BJ (cell line): Measurements from ENCODE around the gene PPP1R8. TPM values are rescaled to one million over a fixed set of nuclear protein-coding genes. Genes with fewer than 3 reads are reported as not detected.
"Not testable (repeated sequence)": the region's sequence is repeated elsewhere in the genome, so short reads cannot be mapped to it uniquely, and the experiment has no call there.

Experiments
- CTCF ChIA-PET: fragments of 350-600 bp; formaldehyde crosslinking; extraction: SDS; loops from one replicate; lab custom pipeline; 2021; ENCODE audit warnings: antibody characterized with exemption, inconsistent platforms; lab: Yijun Ruan, JAX
- POLR2A ChIA-PET: fragments of 300-600 bp; sonication (Branson Sonifier 250); formaldehyde crosslinking; extraction: SDS; loops from one replicate; lab custom pipeline; 2021; ENCODE audit warnings: antibody characterized with exemption; lab: Charles Lee
- DNase-seq: peaks from one replicate; pipeline ENCODE4 v3.0.0-alpha.2; 2011; ENCODE audit warnings: low read depth
- H3K27me3 ChIP-seq: 2 replicates; pipeline ENCODE4 v1.6.0; 2011; ENCODE audit warnings: low read length; ENCODE audit not compliant: control insufficient read depth, insufficient read depth
- H3K36me3 ChIP-seq: 2 replicates; pipeline ENCODE4 v1.5.1; 2011; ENCODE audit warnings: low read length; ENCODE audit not compliant: control insufficient read depth, insufficient read depth
- H3K4me3 ChIP-seq: 2 replicates; pipeline ENCODE4 v1.5.1; 2011; ENCODE audit warnings: low read depth, mild to moderate bottlenecking, control low read depth, low read length
- polyA plus RNA-seq: library from polyadenylated mRNA; depleted of rRNA; stranded (reverse); fragments of >200 nt; gene quantifications from 2 replicates; pipeline ENCODE4 v1.2.3, GENCODE V29; 2011
- TF ChIP-seq, protein P1 (sequence below): IDR thresholded peaks from 2 replicates; pipeline ENCODE4 v1.5.1; 2011; ENCODE audit warnings: low read depth, mild to moderate bottlenecking, control low read depth, inconsistent platforms, low read length, moderate library complexity; ENCODE audit not compliant: insufficient read depth

PPP1R8 gene
- polyA plus RNA-seq, 1 experiment, result 54.7 TPM

DNA sequence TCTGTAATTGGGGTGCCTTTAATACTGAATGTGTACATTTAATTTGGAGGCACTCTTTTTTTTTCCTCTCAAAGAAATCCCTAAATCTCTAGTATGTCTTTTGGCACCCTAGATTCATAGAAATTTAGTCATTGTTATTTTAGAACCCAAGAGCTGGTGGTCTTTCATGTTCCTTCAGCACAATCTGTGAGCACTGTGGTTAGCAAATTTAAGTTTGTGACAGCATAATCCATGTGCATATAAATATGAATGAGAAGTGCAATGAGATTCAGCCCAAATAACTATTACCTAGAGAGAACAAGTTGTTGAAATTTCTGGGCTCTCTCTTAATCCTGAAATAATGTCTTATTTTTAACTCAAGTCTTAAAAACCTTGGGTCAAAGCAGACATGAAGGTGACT lies 4.5 kb downstream of the PPP1R8 start:
- CTCF ChIA-PET, result interaction anchor here (0.7 to 1.4 kb wide), 2 partner anchors 142 to 166 kb away, joined by 3 read pairs; no protein-coding TSS in a partner anchor
- H3K4me3 ChIP-seq, result no peak overlapping the region
- H3K36me3 ChIP-seq, result peaks cover 3% of the 10 kb centered on the region
- DNase-seq, result no peak
- TF ChIP-seq, protein P1, sequence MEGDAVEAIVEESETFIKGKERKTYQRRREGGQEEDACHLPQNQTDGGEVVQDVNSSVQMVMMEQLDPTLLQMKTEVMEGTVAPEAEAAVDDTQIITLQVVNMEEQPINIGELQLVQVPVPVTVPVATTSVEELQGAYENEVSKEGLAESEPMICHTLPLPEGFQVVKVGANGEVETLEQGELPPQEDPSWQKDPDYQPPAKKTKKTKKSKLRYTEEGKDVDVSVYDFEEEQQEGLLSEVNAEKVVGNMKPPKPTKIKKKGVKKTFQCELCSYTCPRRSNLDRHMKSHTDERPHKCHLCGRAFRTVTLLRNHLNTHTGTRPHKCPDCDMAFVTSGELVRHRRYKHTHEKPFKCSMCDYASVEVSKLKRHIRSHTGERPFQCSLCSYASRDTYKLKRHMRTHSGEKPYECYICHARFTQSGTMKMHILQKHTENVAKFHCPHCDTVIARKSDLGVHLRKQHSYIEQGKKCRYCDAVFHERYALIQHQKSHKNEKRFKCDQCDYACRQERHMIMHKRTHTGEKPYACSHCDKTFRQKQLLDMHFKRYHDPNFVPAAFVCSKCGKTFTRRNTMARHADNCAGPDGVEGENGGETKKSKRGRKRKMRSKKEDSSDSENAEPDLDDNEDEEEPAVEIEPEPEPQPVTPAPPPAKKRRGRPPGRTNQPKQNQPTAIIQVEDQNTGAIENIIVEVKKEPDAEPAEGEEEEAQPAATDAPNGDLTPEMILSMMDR, result no peak
- H3K27me3 ChIP-seq, result no peaks in the 10 kb centered on the region
- POLR2A ChIA-PET, result no interaction called here

DNA sequence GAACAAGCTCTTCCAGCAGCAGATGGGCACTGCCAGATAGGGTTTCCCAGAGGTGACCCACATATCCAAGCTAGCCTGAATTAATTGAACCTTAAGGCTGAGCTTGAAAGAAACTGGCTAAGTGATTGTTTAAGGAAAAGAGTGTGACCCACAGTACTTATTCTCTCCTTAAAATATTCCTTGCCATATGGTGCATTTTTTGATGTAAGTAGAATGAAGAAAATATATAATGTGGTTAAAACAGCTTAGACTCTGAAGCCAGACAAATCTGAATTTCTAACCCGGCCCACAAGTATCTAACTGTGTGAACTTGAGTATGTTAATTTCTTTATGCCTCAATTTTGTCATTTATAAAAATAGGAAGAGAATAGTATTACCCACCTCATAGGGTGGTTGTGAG lies 4.9 kb downstream of the PPP1R8 start:
- no peak for DNase-seq
- ChIA-PET CTCF (interaction anchor here (0.7 to 1.4 kb wide), 3 partner anchors 96 to 166 kb away, joined by 3 read pairs; no protein-coding TSS in a partner anchor), POLR2A (no interaction called here)
- H3K27me3 ChIP-seq, result no peaks in the 10 kb centered on the region
- TF ChIP-seq, protein P1, result no peak
- H3K4me3 ChIP-seq, result no peak overlapping the region
- peaks cover 4% of the 10 kb centered on the region for H3K36me3 ChIP-seq

DNA sequence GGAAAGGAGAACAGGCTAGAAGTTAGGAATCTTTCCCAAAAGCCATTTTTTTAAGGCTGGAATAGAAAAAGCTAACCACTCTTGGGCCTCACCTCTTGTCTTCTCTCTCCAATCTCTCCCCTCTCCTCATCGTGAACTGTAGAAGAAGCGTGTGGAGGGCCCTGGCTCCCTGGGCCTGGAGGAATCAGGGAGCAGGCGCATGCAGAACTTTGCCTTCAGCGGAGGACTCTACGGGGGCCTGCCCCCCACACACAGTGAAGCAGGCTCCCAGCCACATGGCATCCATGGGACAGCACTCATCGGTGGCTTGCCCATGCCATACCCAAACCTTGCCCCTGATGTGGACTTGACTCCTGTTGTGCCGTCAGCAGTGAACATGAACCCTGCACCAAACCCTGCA lies 19.4 kb downstream of the PPP1R8 start:
- TF ChIP-seq, protein P1, result no peak
- POLR2A ChIA-PET, result no interaction called here
- CTCF ChIA-PET, result interaction anchor here (1.0 kb wide), 1 partner anchor 8 kb away, joined by 3 read pairs; no protein-coding TSS in a partner anchor
- Histone ChIP-seq H3K36me3 (peaks cover 12% of the 10 kb centered on the region), H3K4me3 (no peak overlapping the region), H3K27me3 (no peaks in the 10 kb centered on the region)
- no peak for DNase-seq

DNA sequence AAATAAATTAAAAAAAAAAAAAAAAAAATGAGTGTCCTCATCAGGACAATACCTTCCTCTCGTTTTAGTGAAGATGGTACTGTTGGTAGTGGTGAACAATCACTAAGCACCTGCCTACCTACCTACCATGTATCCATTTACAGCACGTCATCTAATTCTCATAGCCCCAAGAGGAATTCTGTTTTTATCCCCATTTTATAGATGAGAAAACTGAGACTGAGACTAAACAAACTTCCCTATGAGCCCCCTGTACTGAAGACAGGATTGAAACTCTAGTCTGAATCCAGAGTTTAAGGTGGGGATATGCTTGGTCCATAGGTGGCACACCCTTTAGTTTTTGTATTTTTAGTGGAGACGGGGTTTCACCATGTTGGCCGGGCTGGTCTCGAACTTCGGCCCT lies 24.5 kb downstream of the PPP1R8 start:
- TF ChIP-seq, protein P1, result no peak
- Histone ChIP-seq H3K27me3 (no peaks in the 10 kb centered on the region), H3K36me3 (peaks cover under 1% of the 10 kb centered on the region), H3K4me3 (no peak overlapping the region)
- POLR2A ChIA-PET, result no interaction called here
- CTCF ChIA-PET, result no interaction called here
- DNase-seq, result no peak

DNA sequence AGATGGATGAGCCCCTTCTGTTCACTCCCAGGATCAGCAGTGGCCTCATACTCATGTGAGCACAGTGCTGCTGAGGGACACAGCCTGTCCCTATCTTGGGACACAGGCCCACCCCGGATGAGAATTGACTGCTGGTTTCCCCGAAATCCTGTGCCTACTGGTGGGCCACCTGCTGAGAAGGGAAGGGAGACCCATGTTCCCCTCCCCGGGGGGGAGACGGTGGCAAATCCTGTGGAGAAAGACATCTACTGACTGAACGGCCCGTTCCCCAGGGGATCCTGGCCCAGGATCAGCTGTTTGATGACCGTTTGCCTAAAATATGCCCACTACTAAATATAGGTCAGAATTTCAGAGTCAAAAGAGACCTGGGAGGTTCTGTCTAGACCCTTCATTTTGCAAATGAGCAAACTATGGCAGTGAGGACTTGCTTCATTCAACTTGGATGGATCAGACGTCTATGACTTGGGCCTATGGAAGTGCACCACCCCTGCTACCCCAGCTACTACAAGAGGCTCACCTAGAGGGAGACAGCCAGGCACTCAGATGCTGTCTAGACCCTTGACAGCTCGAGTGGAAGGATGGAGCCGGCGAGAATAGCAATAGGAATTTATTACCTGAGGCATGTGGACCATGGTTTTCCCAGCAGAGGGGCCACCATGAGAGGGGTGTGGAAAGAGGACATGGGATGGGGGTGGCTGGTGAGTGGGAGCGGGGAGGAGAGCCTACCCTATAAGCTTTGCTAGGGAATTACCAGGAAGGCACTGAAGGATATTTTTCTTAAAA lies 26.2 kb downstream of the PPP1R8 start:
- DNase-seq, result no peak
- H3K27me3 ChIP-seq, result no peaks in the 10 kb centered on the region
- CTCF ChIA-PET, result interaction anchor here (0.6 to 6.2 kb wide), 11 partner anchors 9 to 358 kb away, joined by 3 to 81 read pairs (median 4); no protein-coding TSS in a partner anchor

GRCh38 chr1:27857552-27857951 lies 27.0 kb downstream of the PPP1R8 start:
- H3K36me3 ChIP-seq, H3K4me3 ChIP-seq, H3K27me3 ChIP-seq, POLR2A ChIA-PET, DNase-seq: not testable (repeated sequence)
- CTCF ChIA-PET, result interaction anchor here (0.6 to 6.2 kb wide), 23 partner anchors 8 to 351 kb away, joined by 3 to 81 read pairs (median 4); no protein-coding TSS in a partner anchor

More for the DNA sequence above, 26.2 kb downstream of the PPP1R8 start:
- Histone ChIP-seq H3K36me3 (no peaks in the 10 kb centered on the region), H3K4me3 (no peak overlapping the region)
- TF ChIP-seq, protein P1, result no peak
- POLR2A ChIA-PET, result no interaction called here
